AG04450 (cell line): ENCODE measurements around the gene DCLRE1A. TPM values are rescaled to one million over a fixed set of nuclear protein-coding genes. Genes with fewer than 3 reads are reported as not detected.

ENCODE experiments used
- CTCF ChIA-PET: fragments of 300-600, 350-600 bp; formaldehyde crosslinking; extraction: SDS; loops from one replicate; lab custom pipeline; 2022; ENCODE audit warnings: antibody characterized with exemption, inconsistent platforms; lab: Charles Lee
- POLR2A ChIA-PET: fragments of 350-600 bp; formaldehyde crosslinking; extraction: SDS; loops from one replicate; lab custom pipeline; 2021; ENCODE audit warnings: antibody characterized with exemption, inconsistent platforms; lab: Yijun Ruan, JAX
- DNase-seq: peaks from one replicate; pipeline ENCODE4 v3.0.0-alpha.2; 2011; ENCODE audit warnings: low read depth, low spot score
- H3K27ac ChIP-seq: one replicate; pipeline ENCODE4 v1.5.1; 2012; ENCODE audit warnings: low read depth, low read length, control low read depth
- H3K27me3 ChIP-seq: one replicate; pipeline ENCODE4 v1.6.0; 2012; ENCODE audit warnings: low read length; ENCODE audit not compliant: control insufficient read depth, insufficient read depth
- H3K4me3 ChIP-seq: 2 replicates; pipeline ENCODE4 v1.5.1; 2011; ENCODE audit warnings: mild to moderate bottlenecking, low read depth, low read length, control low read depth
- H3K9me3 ChIP-seq: 2 replicates; pipeline ENCODE4 v1.5.1; 2012; ENCODE audit warnings: low read length; ENCODE audit not compliant: control insufficient read depth, insufficient read depth
- polyA plus RNA-seq: library from polyadenylated mRNA; depleted of rRNA; stranded (reverse); fragments of >200 nt; gene quantifications from 2 replicates; pipeline ENCODE4 v1.2.3, GENCODE V29; 2011
- TF ChIP-seq, protein P1 (sequence below): IDR thresholded peaks from 2 replicates; pipeline ENCODE4 v1.5.1; 2011; ENCODE audit warnings: low read depth, low read length, control low read depth, inconsistent platforms

The DCLRE1A gene
- polyA plus RNA-seq, 1 experiment: 6.3 TPM

DNA sequence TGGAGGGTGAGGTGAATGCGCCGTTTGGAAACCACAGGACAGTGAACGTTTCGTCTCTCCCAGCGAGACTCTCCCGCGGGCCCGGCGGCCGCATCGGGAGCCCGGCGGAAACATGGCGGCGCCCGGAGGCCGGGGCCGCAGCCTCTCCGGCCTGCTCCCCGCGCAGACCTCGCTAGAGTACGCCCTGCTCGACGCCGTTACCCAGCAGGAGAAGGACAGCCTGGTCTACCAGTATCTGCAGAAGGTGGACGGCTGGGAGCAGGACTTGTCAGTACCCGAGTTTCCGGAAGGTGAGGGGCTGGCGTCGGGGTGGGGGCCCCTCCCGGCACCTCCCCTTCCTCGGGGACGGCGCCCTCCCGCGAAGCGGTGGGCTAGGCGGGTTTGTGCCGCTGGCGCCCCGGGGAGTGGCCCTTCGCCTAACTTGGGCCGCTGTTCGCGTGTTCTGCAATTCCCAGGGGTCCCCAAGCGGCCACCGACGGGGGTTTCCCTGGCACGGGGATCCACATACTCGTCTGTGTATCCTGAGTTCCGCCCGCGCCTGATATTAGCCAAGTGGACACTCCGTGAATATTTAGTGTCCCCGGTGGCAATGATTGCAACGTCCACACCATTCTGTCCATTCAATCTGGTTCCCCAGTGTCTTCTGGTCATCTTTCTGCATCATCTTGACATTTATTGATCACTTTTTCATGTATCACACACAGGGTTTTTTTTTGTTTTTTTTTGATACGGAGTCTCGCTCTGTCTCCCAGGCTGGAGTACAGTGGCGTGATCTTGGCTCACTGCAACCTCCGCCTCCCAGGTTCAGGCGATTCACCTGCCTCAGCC is 1.1 kb upstream of the DCLRE1A start:
- CTCF ChIA-PET: interaction anchor here (0.6 to 1.2 kb wide), 2 partner anchors 54 to 256 kb away, joined by 3 to 6 read pairs; no protein-coding TSS in a partner anchor
- H3K9me3 ChIP-seq: no peaks in the 10 kb centered on the region; the same call in 1 of the 2 replicates
- TF ChIP-seq, protein P1, sequence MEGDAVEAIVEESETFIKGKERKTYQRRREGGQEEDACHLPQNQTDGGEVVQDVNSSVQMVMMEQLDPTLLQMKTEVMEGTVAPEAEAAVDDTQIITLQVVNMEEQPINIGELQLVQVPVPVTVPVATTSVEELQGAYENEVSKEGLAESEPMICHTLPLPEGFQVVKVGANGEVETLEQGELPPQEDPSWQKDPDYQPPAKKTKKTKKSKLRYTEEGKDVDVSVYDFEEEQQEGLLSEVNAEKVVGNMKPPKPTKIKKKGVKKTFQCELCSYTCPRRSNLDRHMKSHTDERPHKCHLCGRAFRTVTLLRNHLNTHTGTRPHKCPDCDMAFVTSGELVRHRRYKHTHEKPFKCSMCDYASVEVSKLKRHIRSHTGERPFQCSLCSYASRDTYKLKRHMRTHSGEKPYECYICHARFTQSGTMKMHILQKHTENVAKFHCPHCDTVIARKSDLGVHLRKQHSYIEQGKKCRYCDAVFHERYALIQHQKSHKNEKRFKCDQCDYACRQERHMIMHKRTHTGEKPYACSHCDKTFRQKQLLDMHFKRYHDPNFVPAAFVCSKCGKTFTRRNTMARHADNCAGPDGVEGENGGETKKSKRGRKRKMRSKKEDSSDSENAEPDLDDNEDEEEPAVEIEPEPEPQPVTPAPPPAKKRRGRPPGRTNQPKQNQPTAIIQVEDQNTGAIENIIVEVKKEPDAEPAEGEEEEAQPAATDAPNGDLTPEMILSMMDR: no peak
- no peaks in the 10 kb centered on the region for H3K27me3 ChIP-seq
- no peak for DNase-seq
- POLR2A ChIA-PET: no interaction called here
- H3K4me3 ChIP-seq: peak overlapping the region; percentile 87
- peak overlapping the region; percentile 74 for H3K27ac ChIP-seq

- no peak for DNase-seq
Measured at GRCh38 chr10:113853578-113854012, 287 bp downstream of the DCLRE1A start.

DNA sequence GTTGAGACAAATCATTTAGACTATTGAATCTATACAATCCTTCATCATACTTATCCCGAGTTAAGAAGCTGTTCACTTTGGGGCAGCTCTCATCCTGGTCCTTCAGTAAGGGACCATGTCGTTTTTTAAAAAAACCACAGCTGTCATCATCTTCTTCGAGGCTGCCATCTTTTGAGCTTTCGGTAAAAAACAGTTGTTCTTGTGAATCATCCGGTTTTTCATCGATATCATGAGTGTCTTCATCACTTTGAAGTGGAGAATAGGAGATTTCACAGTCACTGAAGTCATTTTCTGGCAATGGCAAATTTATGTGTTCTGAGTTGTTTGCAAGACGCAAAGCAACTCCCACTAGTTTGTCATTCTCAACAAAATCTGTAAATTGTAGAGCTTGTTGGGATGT is 3.9 kb downstream of the DCLRE1A start:
- DNase-seq: no peak
- POLR2A ChIA-PET: no interaction called here
- TF ChIP-seq, protein P1: no peak
- Histone ChIP-seq H3K27me3 (no peaks in the 10 kb centered on the region), H3K27ac (no peak overlapping the region), H3K9me3 (no peaks in the 10 kb centered on the region; the same call in 1 of the 2 replicates), H3K4me3 (no peak overlapping the region)
- CTCF ChIA-PET: interaction anchor here (0.8 kb wide), 1 partner anchor 275 kb away, joined by 5 read pairs; no protein-coding TSS in a partner anchor

More at GRCh38 chr10:113853578-113854012, 287 bp downstream of the DCLRE1A start:
- no peaks in the 10 kb centered on the region for H3K27me3 ChIP-seq
- ChIA-PET POLR2A (no interaction called here), CTCF (interaction anchor here (1.0 kb wide), 1 partner anchor 250 kb away, joined by 5 read pairs; no protein-coding TSS in a partner anchor)
- H3K27ac ChIP-seq: no peak overlapping the region
- H3K9me3 ChIP-seq: no peaks in the 10 kb centered on the region; the same call in 1 of the 2 replicates
- peak overlapping the region; percentile 87 for H3K4me3 ChIP-seq
- TF ChIP-seq, protein P1: no peak

- ChIA-PET POLR2A (no interaction called here), CTCF (no interaction called here)
- no peaks in the 10 kb centered on the region for H3K9me3 ChIP-seq
- no peak overlapping the region for H3K4me3 ChIP-seq
- H3K27me3 ChIP-seq: no peaks in the 10 kb centered on the region
- TF ChIP-seq, protein P1: no peak
- DNase-seq: no peak
- H3K27ac ChIP-seq: no peak overlapping the region
Measured at GRCh38 chr10:113849140-113849803, 4.6 kb downstream of the DCLRE1A start.

DNA sequence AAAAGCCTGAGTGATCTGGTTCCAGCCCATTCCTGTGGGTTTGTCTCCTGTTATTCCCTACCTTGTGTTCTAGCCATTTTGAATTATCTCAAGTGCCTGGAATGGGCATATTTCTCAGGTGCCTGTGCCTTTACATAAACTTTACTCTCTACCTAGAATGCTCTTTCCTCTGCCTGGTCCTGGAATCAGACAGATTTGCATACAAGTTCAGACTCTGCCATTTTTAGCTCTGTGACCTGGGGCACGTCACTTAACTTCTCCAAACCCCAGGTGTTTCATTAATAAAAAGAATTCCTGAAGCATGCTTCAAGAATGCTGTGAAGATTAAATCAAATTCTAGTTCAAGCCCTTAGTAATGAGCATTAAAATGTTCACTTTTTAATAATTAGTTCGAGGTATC is 7.8 kb downstream of the DCLRE1A start:
- TF ChIP-seq, protein P1: no peak
- no peaks in the 10 kb centered on the region for H3K9me3 ChIP-seq
- no peaks in the 10 kb centered on the region for H3K27me3 ChIP-seq
- ChIA-PET CTCF (no interaction called here), POLR2A (no interaction called here)
- no peak for DNase-seq
- no peak overlapping the region for H3K27ac ChIP-seq
- no peak overlapping the region for H3K4me3 ChIP-seq
